IMR-90 (cell line): ENCODE results near the gene NDUFS3. TPM values are rescaled to one million over a fixed set of nuclear protein-coding genes. Genes with fewer than 3 reads are reported as not detected.

Source experiments
- ATAC-seq: fragments of 200-7000 bp; cut with Tn5 transposase; 2 replicates; pipeline ENCODE4 v1.9.1; 2020; ENCODE audit warnings: low read depth, mild to moderate bottlenecking, moderate library complexity
- BruUV-seq: library from RNA; stranded (reverse); fragments of 400-500 nt; replicated peaks from 2 replicates; lab custom pipeline; 2021; lab: Mats Ljungman, UMichigan
- CTCF ChIA-PET: fragments of 300-600 bp; formaldehyde crosslinking; extraction: SDS; loops from one replicate; lab custom pipeline; 2021; ENCODE audit warnings: antibody characterized with exemption; lab: Yijun Ruan, JAX
- POLR2A ChIA-PET: fragments of 300-600 bp; sonication (Branson Sonifier 250); formaldehyde crosslinking; loops from one replicate; lab custom pipeline; 2022; ENCODE audit warnings: antibody characterized with exemption; ENCODE audit not compliant: unreplicated experiment; lab: Charles Lee
- DNase-seq: peaks from one replicate; pipeline ENCODE4 v3.0.0; 2013
- H2AFZ ChIP-seq: replicated peaks from 2 replicates; pipeline ENCODE3; 2013; ENCODE audit warnings: low read length, mild to moderate bottlenecking; ENCODE audit not compliant: poor library complexity
- H2AK5ac ChIP-seq: 2 replicates; pipeline ENCODE4 v1.6.1; 2013; ENCODE audit warnings: low read depth, low read length, inconsistent platforms
- H2AK9ac ChIP-seq: replicated peaks from 2 replicates; pipeline ENCODE3; 2013; ENCODE audit warnings: mild to moderate bottlenecking, low read depth, low read length, moderate library complexity; ENCODE audit not compliant: poor library complexity
- H2BK120ac ChIP-seq: 2 replicates; pipeline ENCODE4 v1.6.1; 2013; ENCODE audit warnings: low read depth, low read length, inconsistent platforms
- H2BK15ac ChIP-seq: 3 replicates; pipeline ENCODE4 v1.6.1; 2013; ENCODE audit warnings: low read depth, low read length, inconsistent platforms
- H2BK20ac ChIP-seq: 2 replicates; pipeline ENCODE4 v1.6.1; 2013; ENCODE audit warnings: low read depth, mild to moderate bottlenecking, inconsistent platforms, low read length, moderate library complexity
- H2BK5ac ChIP-seq: 2 replicates; pipeline ENCODE4 v1.6.1; 2013; ENCODE audit warnings: mild to moderate bottlenecking, low read depth, low read length, inconsistent platforms; ENCODE audit not compliant: poor library complexity, severe bottlenecking
- H3K14ac ChIP-seq: replicated peaks from 2 replicates; pipeline ENCODE4 v1.6.1; 2013; ENCODE audit warnings: low read depth, low read length, inconsistent platforms
- H3K18ac ChIP-seq: 2 replicates; pipeline ENCODE4 v1.6.1; 2013; ENCODE audit warnings: low read depth, low read length, control low read depth
- H3K23ac ChIP-seq: 2 replicates; pipeline ENCODE4 v1.6.1; 2013; ENCODE audit warnings: low read depth, low read length, inconsistent platforms
- H3K27ac ChIP-seq: 2 replicates; pipeline ENCODE4 v1.5.1; 2013; ENCODE audit warnings: mild to moderate bottlenecking, control low read depth, low read length; ENCODE audit not compliant: insufficient read depth
- H3K27me3 ChIP-seq: 2 replicates; pipeline ENCODE4 v1.6.1; 2013; ENCODE audit warnings: low read length; ENCODE audit not compliant: control insufficient read depth, insufficient read depth
- H3K36me3 ChIP-seq: 2 replicates; pipeline ENCODE4 v1.6.1; 2013; ENCODE audit warnings: low read length, mixed read lengths; ENCODE audit not compliant: control insufficient read depth, insufficient read depth
- H3K4ac ChIP-seq: 2 replicates; pipeline ENCODE4 v1.6.1; 2013; ENCODE audit warnings: low read depth, low read length, inconsistent platforms
- H3K4me1 ChIP-seq: 2 replicates; pipeline ENCODE4 v1.6.1; 2013; ENCODE audit warnings: low read length, mixed read lengths; ENCODE audit not compliant: control insufficient read depth, insufficient read depth
- H3K4me2 ChIP-seq: 2 replicates; pipeline ENCODE4 v1.6.1; 2013; ENCODE audit warnings: low read depth, mild to moderate bottlenecking, control low read depth, low read length, moderate library complexity
- H3K4me3 ChIP-seq: 2 replicates; pipeline ENCODE4 v1.5.1; 2013; ENCODE audit warnings: low read depth, mild to moderate bottlenecking, control low read depth, low read length, moderate library complexity; ENCODE audit not compliant: insufficient read depth
- H3K56ac ChIP-seq: 2 replicates; pipeline ENCODE4 v1.6.1; 2013; ENCODE audit warnings: low read length, inconsistent platforms; ENCODE audit not compliant: insufficient read depth; ENCODE audit errors: extremely low read depth
- H3K79me1 ChIP-seq, 2 experiments: 2 replicates each; pipeline ENCODE4 v1.6.1; 2013; ENCODE audit warnings: low read length in 2 of 2, inconsistent platforms in 1 of 2, low read depth in 1 of 2
- H3K9ac ChIP-seq: 2 replicates; pipeline ENCODE4 v1.6.1; 2013; ENCODE audit warnings: low read depth, low read length, control low read depth
- H3K9me1 ChIP-seq: 2 replicates; pipeline ENCODE4 v1.6.1; 2013; ENCODE audit warnings: low read length, inconsistent platforms; ENCODE audit not compliant: insufficient read depth
- H3K9me3 ChIP-seq: 2 replicates; pipeline ENCODE4 v1.6.1; 2013; ENCODE audit warnings: low read length; ENCODE audit not compliant: control insufficient read depth, insufficient read depth
- H4K20me1 ChIP-seq: 2 replicates; pipeline ENCODE4 v1.6.1; 2013; ENCODE audit warnings: low read length, inconsistent platforms; ENCODE audit not compliant: insufficient read depth
- H4K5ac ChIP-seq: 2 replicates; pipeline ENCODE4 v1.6.1; 2013; ENCODE audit warnings: mild to moderate bottlenecking, low read depth, low read length, control low read depth
- H4K8ac ChIP-seq, 2 experiments: 2 replicates each; pipeline ENCODE4 v1.6.1; 2013; ENCODE audit warnings: low read depth in 2 of 2, low read length in 2 of 2, control low read depth in 1 of 2, inconsistent platforms in 1 of 2
- H4K91ac ChIP-seq: 2 replicates; pipeline ENCODE4 v1.6.1; 2013; ENCODE audit warnings: low read depth, low read length, inconsistent platforms; ENCODE audit not compliant: insufficient read depth
- BHLHE40 ChIP-seq: fragments of 150-350 bp; IDR thresholded peaks from 2 replicates; pipeline ENCODE4 v1.6.1; 2016; ENCODE audit warnings: mild to moderate bottlenecking, low read depth, low read length
- MXI1 ChIP-seq: IDR thresholded peaks from 2 replicates; pipeline ENCODE4 v1.6.1; 2012; ENCODE audit warnings: low read depth, mild to moderate bottlenecking, low read length, moderate library complexity, borderline replicate concordance
- RAD21 ChIP-seq: IDR thresholded peaks from 2 replicates; pipeline ENCODE4 v1.6.1; 2012; ENCODE audit warnings: low read length, improper control_type of control experiment
- WGBS, 2 experiments: methylation state at CpG; one replicate each; pipeline versions ENCODE4 v1.1.5 to v1.1.7; 2013; ENCODE audit warnings: missing lambda C conversion rate in 2 of 2; ENCODE audit not compliant: insufficient read length in 1 of 2; ENCODE audit errors: extremely low coverage in 2 of 2; 5-methylcytosine and 5-hydroxymethylcytosine counted together
- dilution Hi-C: fragments of 300-500 bp; cut with HindIII; formaldehyde crosslinking; loops from one replicate; pipeline ENCODE4 v1.14.3; 2018; ENCODE audit warnings: low sequenced_read_pairs; ENCODE audit not compliant: unreplicated experiment
- in situ Hi-C: fragments of 300-500 bp; cut with MboI; formaldehyde crosslinking; loops from 3 replicates; pipeline ENCODE4 v1.14.3; 2019; ENCODE audit warnings: low sequenced_read_pairs, inconsistent platforms, mixed read lengths
- intact Hi-C: fragments of 100-400 bp; cut with micrococcal nuclease; formaldehyde crosslinking; loops from 2 replicates; pipeline ENCODE4 v1.10.0; 2022
- polyA plus RNA-seq, 3 experiments: library from polyadenylated mRNA; depleted of rRNA; stranded (reverse); fragments of >200 nt; gene quantifications; 2 replicates each; pipeline ENCODE4 v1.2.3, GENCODE V29; 2012; ENCODE audit warnings: low replicate concordance in 1 of 3
- total RNA-seq: library from RNA; depleted of rRNA; stranded (reverse); fragments of >200 nt; gene quantifications from 2 replicates; pipeline ENCODE4 v1.2.3, GENCODE V29; 2012

Gene NDUFS3
- total and polyA plus RNA-seq, 2 of the 4 experiments (the other 2 are of a cell fraction): 77.1 to 108 TPM

- Histone ChIP-seq H4K8ac (no peak overlapping the region), H3K9ac (no peak overlapping the region), H2BK15ac (no peak overlapping the region), H2AK5ac (no peak overlapping the region), H3K4me2 (no peak overlapping the region), H3K27ac (no peak overlapping the region), H3K14ac (no peak overlapping the region), H4K91ac (no peak overlapping the region), H2BK20ac (no peak overlapping the region), H3K36me3 (no peaks in the 10 kb centered on the region), H3K23ac (no peak overlapping the region), H3K27me3 (peaks cover 57% of the 10 kb centered on the region), H2BK5ac (no peak overlapping the region), H3K9me1 (no peaks in the 10 kb centered on the region), H2AFZ (no peak overlapping the region), H3K9me3 (peaks cover 3% of the 10 kb centered on the region), H3K4me1 (no peaks in the 10 kb centered on the region), H3K4ac (no peak overlapping the region), H2BK120ac (no peak overlapping the region), H3K56ac (no peak overlapping the region), H4K5ac (no peak overlapping the region), H3K18ac (no peak overlapping the region), H3K79me1 (no peaks in the 10 kb centered on the region), H4K20me1 (no peaks in the 10 kb centered on the region), H2AK9ac (no peak overlapping the region), H3K4me3 (no peak overlapping the region)
- DNase-seq (no peak), ATAC-seq (no peak)
- WGBS, 2 experiments: no CpG with 5 or more reads among the region's 7 CpGs
- BruUV-seq: no TSS peak
- TF ChIP-seq MXI1: no peak
- TF ChIP-seq RAD21: no peak
- TF ChIP-seq BHLHE40: no peak
- dilution Hi-C loops (no loop called here), in situ Hi-C loops (no loop called here), intact Hi-C loops (no loop called here)
- POLR2A ChIA-PET: no interaction called here
- CTCF ChIA-PET: no interaction called here
Observed at GRCh38 chr11:47591764-47592163, 12.9 kb downstream of the NDUFS3 start.
